ENCODE data around the gene IRAK1. TPM values are rescaled to one million over a fixed set of nuclear protein-coding genes. Genes with fewer than 3 reads are reported as not detected.
A peak's percentile ranks its signal among the peaks of the same experiment; 100 is the strongest.

Gene IRAK1
- total and polyA plus RNA-seq, 10 of the 15 experiments (the other 5 are each of a cell fraction or from before 2014, with no cell fraction given): 4.2 to 136 (median 39.5) TPM

GRCh38 chrX:153972368-153973126 is 47.2 kb downstream of the IRAK1 start, which contains the start of gene TMEM187 (continued):
- TF ChIP-seq NKRF (conservative IDR thresholded peaks at IDR 0.05) (peak; percentile 63), MXI1 (IDR thresholded peaks at IDR 0.05; ENCODE audit: low read depth, low read length) (no peak), FOXM1 (IDR thresholded peaks at IDR 0.05; ENCODE audit: low read depth, low read length) (no peak), CREB1 (IDR thresholded peaks at IDR 0.05; ENCODE audit: low read depth) (peak; percentile 79), BRCA1 (IDR thresholded peaks at IDR 0.05; ENCODE audit: low read depth, low read length) (no peak), KAT2A (conservative IDR thresholded peaks at IDR 0.05; ENCODE audit: control insufficient read depth, low read depth, low read length) (no peak), TAF1 (IDR thresholded peaks at IDR 0.05; ENCODE audit: borderline replicate concordance, low read depth, low read length) (peak; percentile 42; the same call in 1 of the 2 replicates), MTA2 (IDR thresholded peaks at IDR 0.05; ENCODE audit: low read depth) (no peak), USF2 (IDR thresholded peaks at IDR 0.05; ENCODE audit: borderline replicate concordance, low read depth, low read length) (no peak), HDAC6 (IDR thresholded peaks at IDR 0.05; ENCODE audit: unreplicated experiment) (no peak), POLR2AphosphoS5 (IDR thresholded peaks at IDR 0.05; ENCODE audit: low read length) (peak; percentile 35; the same call in 1 of the 2 replicates), NR2F1 (conservative IDR thresholded peaks at IDR 0.05) (0 out of 2 replicates have a peak, but pooled peaks have one; percentile 25), RB1 (IDR thresholded peaks at IDR 0.05; ENCODE audit: borderline replicate concordance) (peak; percentile 98), IKZF1 (conservative IDR thresholded peaks at IDR 0.05) (peak; percentile 78), POU2F2 (IDR thresholded peaks at IDR 0.05; ENCODE audit: borderline replicate concordance, low read depth, low read length) (peak; percentile 51), ELK1 (IDR thresholded peaks at IDR 0.05; ENCODE audit: low read depth, low read length) (no peak), EGR1 (IDR thresholded peaks at IDR 0.05; ENCODE audit: borderline replicate concordance in 1 of 2, low read depth in 2 of 2, low read length in 2 of 2) (peak in 1 of 2 experiments; percentile 59; a peak in 1 of 3 replicates), CBX5 (IDR thresholded peaks at IDR 0.05; ENCODE audit: low read depth) (no peak)
